GM12874 (cell line): Measurements from ENCODE around the gene BTN2A1.

Experiments
- CTCF ChIP-seq: IDR thresholded peaks from 2 replicates; pipeline ENCODE4 v1.5.1; 2011; ENCODE audit warnings: low read depth, mild to moderate bottlenecking, control low read depth, low read length, moderate library complexity; ENCODE audit not compliant: insufficient read depth

Gene BTN2A1

GRCh38 chr6:26457806-26458688 is at the start of gene BTN2A1:
Gene BTN2A1, plus strand, starts transcription at chr6:26457955. Its CDS starts 682 bp downstream, at chr6:26458637.
- no peak for TF ChIP-seq CTCF

GRCh38 chr6:26408828-26409730 is 48.7 kb upstream of the BTN2A1 start:
- TF ChIP-seq CTCF, result no peak

GRCh38 chr6:26411751-26412150 is 46.0 kb upstream of the BTN2A1 start:
- TF ChIP-seq CTCF, result no peak

GRCh38 chr6:26412228-26412627 is 45.5 kb upstream of the BTN2A1 start:
- no peak for TF ChIP-seq CTCF

GRCh38 chr6:26412954-26413353 is 44.8 kb upstream of the BTN2A1 start:
- no peak for TF ChIP-seq CTCF

GRCh38 chr6:26414281-26414680 is 43.5 kb upstream of the BTN2A1 start:
- no peak for TF ChIP-seq CTCF

- TF ChIP-seq CTCF, result no peak
These were observed 42.6 kb upstream of the BTN2A1 start for GRCh38 chr6:26415036-26415614.
